ENCODE results near the gene KRT28. TPM values are rescaled to one million over a fixed set of nuclear protein-coding genes. Genes with fewer than 3 reads are reported as not detected.
"Not testable (repeated sequence)": the region's sequence is repeated elsewhere in the genome, so short reads cannot be mapped to it uniquely, and the experiment has no call there.

The KRT28 gene
- total and polyA plus RNA-seq, 2 experiments from 2014 or later, result not detected

- Histone ChIP-seq H3K36me3 (replicated peaks; ENCODE audit: insufficient read depth, low read depth) (no peaks in the 10 kb centered on the region), H3K27me3 (peaks cover 5% of the 10 kb centered on the region), H3K4me2 (no peak overlapping the region), H2AFZ (no peak overlapping the region), H3K27ac (no peak overlapping the region), H3K79me2 (no peaks in the 10 kb centered on the region), H3K4me3 (no peak overlapping the region), H3K9me2 (replicated peaks; ENCODE audit: insufficient read depth) (no peaks in the 10 kb centered on the region), H4K20me1 (ENCODE audit: insufficient read depth, poor library complexity, severe bottlenecking) (no peaks in the 10 kb centered on the region), H3K9me3 (ENCODE audit: low read depth) (peaks cover 3% of the 10 kb centered on the region), H3K4me1 (ENCODE audit: insufficient read depth) (no peaks in the 10 kb centered on the region)
- WGBS (ENCODE audit: low lambda C conversion rate, missing lambda C conversion rate), result 91% methylated on average over 3 of the region's 3 CpGs
- no peak for TF ChIP-seq CTCF (IDR thresholded peaks at IDR 0.05; ENCODE audit: poor library complexity)
- no peak for TF ChIP-seq EZH2phosphoT487 (IDR thresholded peaks at IDR 0.05; ENCODE audit: low read depth, severe bottlenecking, unreplicated experiment)
- no peak for TF ChIP-seq EZH2 (IDR thresholded peaks at IDR 0.05; ENCODE audit: borderline replicate concordance)
- DNase-seq (ENCODE audit: low spot score), result no peak
Observed at GRCh38 chr17:40753804-40754203, 46.0 kb downstream of the KRT28 start.

GRCh38 chr17:40751065-40751464, 48.7 kb downstream of the KRT28 start:
- Histone ChIP-seq H2AFZ (no peak overlapping the region), H4K20me1 (ENCODE audit: insufficient read depth, poor library complexity, severe bottlenecking) (no peaks in the 10 kb centered on the region), H3K27me3 (peaks cover 8% of the 10 kb centered on the region), H3K9me2 (replicated peaks; ENCODE audit: insufficient read depth) (no peaks in the 10 kb centered on the region), H3K4me2 (no peak overlapping the region), H3K27ac (no peak overlapping the region), H3K9me3 (ENCODE audit: low read depth) (no peaks in the 10 kb centered on the region), H3K36me3 (replicated peaks; ENCODE audit: insufficient read depth, low read depth) (no peaks in the 10 kb centered on the region), H3K79me2 (no peaks in the 10 kb centered on the region), H3K4me3 (no peak overlapping the region), H3K4me1 (ENCODE audit: insufficient read depth) (no peaks in the 10 kb centered on the region)
- no peak for DNase-seq (ENCODE audit: low spot score)
- WGBS (ENCODE audit: low lambda C conversion rate, missing lambda C conversion rate), result 93% methylated on average over 14 of the region's 14 CpGs
- TF ChIP-seq EZH2phosphoT487 (IDR thresholded peaks at IDR 0.05; ENCODE audit: low read depth, severe bottlenecking, unreplicated experiment) (no peak), EZH2 (IDR thresholded peaks at IDR 0.05; ENCODE audit: borderline replicate concordance) (no peak), CTCF (IDR thresholded peaks at IDR 0.05; ENCODE audit: poor library complexity) (no peak)

GRCh38 chr17:40750391-40750790, 49.4 kb downstream of the KRT28 start:
- peaks cover 9% of the 10 kb centered on the region for H3K27me3 ChIP-seq
- TF ChIP-seq EZH2phosphoT487 (IDR thresholded peaks at IDR 0.05; ENCODE audit: low read depth, severe bottlenecking, unreplicated experiment) (no peak), CTCF (IDR thresholded peaks at IDR 0.05; ENCODE audit: poor library complexity) (no peak), EZH2 (IDR thresholded peaks at IDR 0.05; ENCODE audit: borderline replicate concordance) (no peak)
- H2AFZ ChIP-seq, result no peak overlapping the region
- H4K20me1 ChIP-seq (ENCODE audit: insufficient read depth, poor library complexity, severe bottlenecking), result no peaks in the 10 kb centered on the region
- H3K4me3 ChIP-seq, result no peak overlapping the region
- H3K4me2 ChIP-seq, result no peak overlapping the region
- WGBS (ENCODE audit: low lambda C conversion rate, missing lambda C conversion rate), result 89% methylated on average over 6 of the region's 6 CpGs
- H3K4me1 ChIP-seq (ENCODE audit: insufficient read depth), result no peaks in the 10 kb centered on the region
- no peaks in the 10 kb centered on the region for H3K36me3 ChIP-seq (replicated peaks; ENCODE audit: insufficient read depth, low read depth)
- H3K27ac ChIP-seq, result no peak overlapping the region
- no peaks in the 10 kb centered on the region for H3K9me3 ChIP-seq (ENCODE audit: low read depth)
- no peaks in the 10 kb centered on the region for H3K79me2 ChIP-seq
- no peak for DNase-seq (ENCODE audit: low spot score)
- no peaks in the 10 kb centered on the region for H3K9me2 ChIP-seq (replicated peaks; ENCODE audit: insufficient read depth)

- not testable (repeated sequence) for H3K4me1 ChIP-seq (ENCODE audit: insufficient read depth); H3K79me2 ChIP-seq; H3K4me2 ChIP-seq; H3K27ac ChIP-seq; H3K9me3 ChIP-seq (ENCODE audit: low read depth); H3K4me3 ChIP-seq; H4K20me1 ChIP-seq (ENCODE audit: insufficient read depth, poor library complexity, severe bottlenecking); DNase-seq (ENCODE audit: low spot score); H2AFZ ChIP-seq; H3K9me2 ChIP-seq (replicated peaks; ENCODE audit: insufficient read depth); H3K36me3 ChIP-seq (replicated peaks; ENCODE audit: insufficient read depth, low read depth)
- 86% methylated on average over 1 of the region's 1 CpG for WGBS (ENCODE audit: low lambda C conversion rate, missing lambda C conversion rate)
- H3K27me3 ChIP-seq, result peaks cover 11% of the 10 kb centered on the region
Observed at GRCh38 chr17:40748666-40749065, 51.1 kb downstream of the KRT28 start.

Other genes with a start within 250 kb of the KRT28 start
- 0.16 and 2.8 TPM in 2 replicates for gene CCR7, start 234.5 kb downstream of the KRT28 start, total RNA-seq
- 2.9 and 4.1 TPM in 2 replicates for gene CCR7, start 234.5 kb downstream of the KRT28 start, polyA plus RNA-seq
- gene SMARCE1, start 152.1 kb downstream of the KRT28 start, total RNA-seq, result 103 and 116 TPM in 2 replicates
- gene SMARCE1, start 152.1 kb downstream of the KRT28 start, polyA plus RNA-seq, result 99.9 and 109 TPM in 2 replicates
- 1.8 and 2.8 TPM in 2 replicates for gene KRT222, start 134.8 kb downstream of the KRT28 start, total RNA-seq
- 1.5 and 2.1 TPM in 2 replicates for gene KRT222, start 134.8 kb downstream of the KRT28 start, polyA plus RNA-seq
- gene KRT24, start 96.2 kb downstream of the KRT28 start, total RNA-seq, result 0.92 and 1.5 TPM in 2 replicates
- gene KRT24, start 96.2 kb downstream of the KRT28 start, polyA plus RNA-seq, result 4.5 and 5.8 TPM in 2 replicates
- gene KRT25, start 44.6 kb downstream of the KRT28 start, total RNA-seq, result not detected in 2 replicates
- not detected in 2 replicates for gene KRT25, start 44.6 kb downstream of the KRT28 start, polyA plus RNA-seq
- gene KRT26, start 27.8 kb downstream of the KRT28 start, total RNA-seq, result not detected in 2 replicates
- not detected in 2 replicates for gene KRT26, start 27.8 kb downstream of the KRT28 start, polyA plus RNA-seq
- not detected in 2 replicates for gene KRT27, start 17.4 kb downstream of the KRT28 start, total RNA-seq
- gene KRT27, start 17.4 kb downstream of the KRT28 start, polyA plus RNA-seq, result not detected in 2 replicates
- 29.4 and 39.7 TPM in 2 replicates for gene KRT10, start 22.7 kb upstream of the KRT28 start, total RNA-seq
- gene KRT10, start 22.7 kb upstream of the KRT28 start, polyA plus RNA-seq, result 153 and 165 TPM in 2 replicates
- not detected in 2 replicates for gene KRT12, start 67.3 kb upstream of the KRT28 start, total RNA-seq
- not detected in 2 replicates for gene KRT12, start 67.3 kb upstream of the KRT28 start, polyA plus RNA-seq
- gene KRT20, start 85.3 kb upstream of the KRT28 start, total RNA-seq, result 2.4 and 3.4 TPM in 2 replicates
- gene KRT20, start 85.3 kb upstream of the KRT28 start, polyA plus RNA-seq, result 1.5 and 1.6 TPM in 2 replicates
- gene KRT23, start 137.7 kb upstream of the KRT28 start, total RNA-seq, result 4.0 and 6.4 TPM in 2 replicates
- 2.0 and 4.0 TPM in 2 replicates for gene KRT23, start 137.7 kb upstream of the KRT28 start, polyA plus RNA-seq
- gene KRT39, start 167.0 kb upstream of the KRT28 start, total RNA-seq, result 1.0 TPM in 1 of 2 replicates, not detected in the other
- not detected in 2 replicates for gene KRT39, start 167.0 kb upstream of the KRT28 start, polyA plus RNA-seq
- gene KRT40, start 184.4 kb upstream of the KRT28 start, total RNA-seq, result 0.33 TPM in 1 of 2 replicates, not detected in the other
- gene KRT40, start 184.4 kb upstream of the KRT28 start, polyA plus RNA-seq, result 0.19 TPM in 1 of 2 replicates, not detected in the other
- not detected in 2 replicates for gene KRTAP3-3, start 194.2 kb upstream of the KRT28 start, total RNA-seq
- gene KRTAP3-3, start 194.2 kb upstream of the KRT28 start, polyA plus RNA-seq, result not detected in 2 replicates
- gene KRTAP3-2, start 199.9 kb upstream of the KRT28 start, total RNA-seq, result not detected in 2 replicates
- gene KRTAP3-2, start 199.9 kb upstream of the KRT28 start, polyA plus RNA-seq, result not detected in 2 replicates
- not detected in 2 replicates for gene KRTAP3-1, start 209.2 kb upstream of the KRT28 start, total RNA-seq
- 2.7 and 3.4 TPM in 2 replicates for gene KRTAP3-1, start 209.2 kb upstream of the KRT28 start, polyA plus RNA-seq
- not detected in 2 replicates for gene KRTAP1-5, start 227.2 kb upstream of the KRT28 start, total RNA-seq
- 0.44 TPM in 1 of 2 replicates, not detected in the other for gene KRTAP1-5, start 227.2 kb upstream of the KRT28 start, polyA plus RNA-seq
- not detected in 2 replicates for gene KRTAP1-4, start 230.2 kb upstream of the KRT28 start, total RNA-seq
- gene KRTAP1-4, start 230.2 kb upstream of the KRT28 start, polyA plus RNA-seq, result not detected in 2 replicates
- not detected in 2 replicates for gene KRTAP1-3, start 234.9 kb upstream of the KRT28 start, total RNA-seq
- not detected in 2 replicates for gene KRTAP1-3, start 234.9 kb upstream of the KRT28 start, polyA plus RNA-seq
- gene KRTAP1-1, start 241.5 kb upstream of the KRT28 start, total RNA-seq, result not detected in 2 replicates
- not detected in 2 replicates for gene KRTAP1-1, start 241.5 kb upstream of the KRT28 start, polyA plus RNA-seq
- not detected in 2 replicates for gene KRTAP2-1, start 247.4 kb upstream of the KRT28 start, total RNA-seq
- not detected in 2 replicates for gene KRTAP2-1, start 247.4 kb upstream of the KRT28 start, polyA plus RNA-seq

All from hepatocyte (in vitro differentiated cells).